Mucosa of gallbladder (tissue), 1 donor: ENCODE measurements around the gene ENTPD2. TPM values are rescaled to one million over a fixed set of nuclear protein-coding genes. Genes with fewer than 3 reads are reported as not detected.
"Not testable (repeated sequence)": the region's sequence is repeated elsewhere in the genome, so short reads cannot be mapped to it uniquely, and the experiment has no call there.

Experiments used
- DNase-seq: peaks from one replicate; pipeline ENCODE4 v3.0.0-alpha.2; 2020; ENCODE audit warnings: low spot score
- total RNA-seq: library from RNA; stranded (reverse); gene quantifications from one replicate; pipeline ENCODE4 v1.2.1, GENCODE V29; 2021
- donor health status: DM: no; HTN: no; CAD: no.

Gene ENTPD2
- total RNA-seq, 1 donor from 2014 or later: 41.1 TPM

- DNase-seq: no peak
Measured at GRCh38 chr9:137015976-137016375, 37.9 kb downstream of the ENTPD2 start.

- DNase-seq: no peak
Measured at GRCh38 chr9:137015540-137015930, 38.3 kb downstream of the ENTPD2 start.

- no peak for DNase-seq
Measured at GRCh38 chr9:137014776-137015539, 38.9 kb downstream of the ENTPD2 start.

- DNase-seq: no peak
Measured at GRCh38 chr9:137014166-137014565, 39.7 kb downstream of the ENTPD2 start.

GRCh38 chr9:137013571-137013940 is 40.3 kb downstream of the ENTPD2 start:
- no peak for DNase-seq

- no peak for DNase-seq
Measured at GRCh38 chr9:137012694-137013570, 40.9 kb downstream of the ENTPD2 start.

GRCh38 chr9:137011907-137012675 is 41.8 kb downstream of the ENTPD2 start:
- no peak for DNase-seq

- no peak for DNase-seq
Measured at GRCh38 chr9:137011156-137011555, 42.7 kb downstream of the ENTPD2 start.

GRCh38 chr9:137009938-137010732 is 43.7 kb downstream of the ENTPD2 start:
- DNase-seq: no peak

GRCh38 chr9:137009217-137009616 is 44.6 kb downstream of the ENTPD2 start:
- no peak for DNase-seq

GRCh38 chr9:137008312-137008711 is 45.5 kb downstream of the ENTPD2 start:
- DNase-seq: no peak

GRCh38 chr9:137007816-137008270 is 46.0 kb downstream of the ENTPD2 start:
- no peak for DNase-seq

- DNase-seq: no peak
Measured at GRCh38 chr9:137007108-137007815, 46.6 kb downstream of the ENTPD2 start.

- DNase-seq: no peak
Measured at GRCh38 chr9:137006116-137007003, 47.5 kb downstream of the ENTPD2 start.

- not testable (repeated sequence) for DNase-seq
Measured at GRCh38 chr9:137004285-137004684, 49.6 kb downstream of the ENTPD2 start.

GRCh38 chr9:137002646-137003041 is 51.2 kb downstream of the ENTPD2 start:
- DNase-seq: no peak

GRCh38 chr9:137001857-137002645 is 51.8 kb downstream of the ENTPD2 start:
- DNase-seq: no peak

GRCh38 chr9:137000177-137000930 is 53.5 kb downstream of the ENTPD2 start:
- no peak for DNase-seq
